ENCODE measurements around the gene ARHGEF4. TPM values are rescaled to one million over a fixed set of nuclear protein-coding genes. Genes with fewer than 3 reads are reported as not detected.

Gene ARHGEF4
- total RNA-seq, 1 experiment from 2014 or later = 20.0 TPM

DNA sequence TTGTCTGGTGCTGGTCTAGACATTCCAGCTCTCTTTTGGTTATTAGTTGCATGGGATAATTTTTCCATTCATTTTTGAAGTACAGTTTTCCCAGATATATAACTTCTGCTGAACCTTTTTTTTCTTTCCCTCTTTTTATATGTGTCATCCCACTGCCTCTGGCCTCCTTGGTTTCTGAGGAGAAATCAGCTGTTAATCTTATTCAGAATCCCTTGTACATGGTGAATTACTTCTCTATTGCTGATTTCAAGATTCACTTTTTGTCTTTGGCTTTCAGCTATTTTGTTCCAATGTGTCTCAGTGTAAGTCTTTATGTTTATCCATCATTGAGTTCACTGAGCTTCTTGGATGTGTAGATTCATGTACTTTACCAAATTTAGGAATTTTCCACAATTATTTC is 99.7 kb downstream of the ARHGEF4 start:
- no peaks in the 10 kb centered on the region for H3F3A ChIP-seq (ENCODE audit: insufficient read depth, low read depth)
- no peak overlapping the region for H3K4me3 ChIP-seq
- H2AFZ ChIP-seq = no peak overlapping the region
- H3K4me2 ChIP-seq = no peak overlapping the region
- H4K20me1 ChIP-seq (ENCODE audit: insufficient read depth) = no peaks in the 10 kb centered on the region
- TF ChIP-seq EZH2 (IDR thresholded peaks at IDR 0.05; ENCODE audit: low read depth) = no peak
- TF ChIP-seq, protein P1, sequence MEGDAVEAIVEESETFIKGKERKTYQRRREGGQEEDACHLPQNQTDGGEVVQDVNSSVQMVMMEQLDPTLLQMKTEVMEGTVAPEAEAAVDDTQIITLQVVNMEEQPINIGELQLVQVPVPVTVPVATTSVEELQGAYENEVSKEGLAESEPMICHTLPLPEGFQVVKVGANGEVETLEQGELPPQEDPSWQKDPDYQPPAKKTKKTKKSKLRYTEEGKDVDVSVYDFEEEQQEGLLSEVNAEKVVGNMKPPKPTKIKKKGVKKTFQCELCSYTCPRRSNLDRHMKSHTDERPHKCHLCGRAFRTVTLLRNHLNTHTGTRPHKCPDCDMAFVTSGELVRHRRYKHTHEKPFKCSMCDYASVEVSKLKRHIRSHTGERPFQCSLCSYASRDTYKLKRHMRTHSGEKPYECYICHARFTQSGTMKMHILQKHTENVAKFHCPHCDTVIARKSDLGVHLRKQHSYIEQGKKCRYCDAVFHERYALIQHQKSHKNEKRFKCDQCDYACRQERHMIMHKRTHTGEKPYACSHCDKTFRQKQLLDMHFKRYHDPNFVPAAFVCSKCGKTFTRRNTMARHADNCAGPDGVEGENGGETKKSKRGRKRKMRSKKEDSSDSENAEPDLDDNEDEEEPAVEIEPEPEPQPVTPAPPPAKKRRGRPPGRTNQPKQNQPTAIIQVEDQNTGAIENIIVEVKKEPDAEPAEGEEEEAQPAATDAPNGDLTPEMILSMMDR (conservative IDR thresholded peaks at IDR 0.05) = no peak
- no peaks in the 10 kb centered on the region for H3K36me3 ChIP-seq (ENCODE audit: low read depth)
- ChIA-PET CTCF (no interaction called here), POLR2A (ENCODE audit: unreplicated experiment) (no interaction called here)
- H3K9me2 ChIP-seq (ENCODE audit: insufficient read depth) = no peaks in the 10 kb centered on the region
- H3K79me2 ChIP-seq (ENCODE audit: low read depth) = no peaks in the 10 kb centered on the region
- DNase-seq = no peak
- no peaks in the 10 kb centered on the region for H3K27me3 ChIP-seq (ENCODE audit: insufficient read depth, low read depth)
- no peaks in the 10 kb centered on the region for H3K4me1 ChIP-seq (replicated peaks; ENCODE audit: insufficient read depth)
- intact Hi-C loops (cut with micrococcal nuclease; ENCODE audit: unreplicated experiment) = no loop called here
- no TSS peak for BruUV-seq (replicated peaks)
- H3K9me3 ChIP-seq (ENCODE audit: insufficient read depth, low read depth) = no peaks in the 10 kb centered on the region; the same call in 1 of the 2 replicates
- no peak overlapping the region for H3K27ac ChIP-seq

DNA sequence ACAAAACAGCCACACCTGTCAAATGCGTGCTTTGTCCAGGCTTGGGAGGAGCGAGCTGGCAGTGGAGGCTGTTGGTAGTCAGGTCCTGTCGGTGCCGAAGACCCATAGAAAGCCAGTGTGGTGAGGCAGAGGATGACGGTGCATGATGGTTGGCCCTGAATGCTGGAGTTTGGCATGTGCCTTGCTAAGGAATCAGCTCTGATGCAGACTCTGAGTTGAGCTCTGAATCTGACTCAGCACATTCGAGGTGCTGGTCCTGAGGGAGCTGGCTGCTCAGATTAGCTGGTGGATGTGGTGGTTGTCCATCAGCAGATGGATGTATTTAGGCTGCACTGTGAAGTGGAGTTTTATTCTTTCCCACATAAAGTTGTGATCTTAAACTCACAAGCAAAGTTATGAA is 111.3 kb downstream of the ARHGEF4 start:
- CTCF ChIA-PET = no interaction called here
- no peaks in the 10 kb centered on the region for H3K79me2 ChIP-seq (ENCODE audit: low read depth)
- H3K36me3 ChIP-seq (ENCODE audit: low read depth) = no peaks in the 10 kb centered on the region

DNA sequence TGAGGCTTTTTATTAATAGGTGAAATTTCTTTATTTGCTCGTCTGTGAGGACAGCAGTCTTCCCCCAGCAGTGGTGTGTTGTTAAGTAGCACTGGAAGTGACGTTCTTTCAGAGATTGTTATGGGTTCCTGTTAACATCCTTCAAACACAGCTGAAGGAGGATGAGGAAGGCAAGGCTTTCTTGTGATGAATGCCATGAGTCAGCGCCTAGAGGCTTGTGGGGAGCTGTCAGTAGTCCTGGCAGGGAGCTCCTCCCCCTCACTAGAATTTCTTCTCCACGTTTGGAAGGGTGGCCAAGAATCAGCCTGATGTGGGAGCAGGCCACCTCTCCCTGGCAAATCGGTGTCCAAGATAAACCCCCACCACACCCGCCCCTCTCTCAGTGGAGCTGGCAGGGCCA is 113.2 kb downstream of the ARHGEF4 start:
- Histone ChIP-seq H3K79me2 (ENCODE audit: low read depth) (no peaks in the 10 kb centered on the region), H3K36me3 (ENCODE audit: low read depth) (no peaks in the 10 kb centered on the region), H3K4me2 (no peak overlapping the region), H2AFZ (no peak overlapping the region), H3K9me2 (ENCODE audit: insufficient read depth) (no peaks in the 10 kb centered on the region), H3K27ac (no peak overlapping the region), H3K4me3 (no peak overlapping the region), H3K27me3 (ENCODE audit: insufficient read depth, low read depth) (no peaks in the 10 kb centered on the region), H3K4me1 (replicated peaks; ENCODE audit: insufficient read depth) (no peaks in the 10 kb centered on the region), H4K20me1 (ENCODE audit: insufficient read depth) (no peaks in the 10 kb centered on the region), H3F3A (ENCODE audit: insufficient read depth, low read depth) (no peaks in the 10 kb centered on the region), H3K9me3 (ENCODE audit: insufficient read depth, low read depth) (0 out of 2 replicates have a peak, but pooled peaks cover 3% of the 10 kb centered on the region)
- no TSS peak for BruUV-seq (replicated peaks)
- intact Hi-C loops (cut with micrococcal nuclease; ENCODE audit: unreplicated experiment) = no loop called here
- no peak for DNase-seq
- TF ChIP-seq EZH2 (IDR thresholded peaks at IDR 0.05; ENCODE audit: low read depth) = no peak
- TF ChIP-seq, protein P1 (conservative IDR thresholded peaks at IDR 0.05) = no peak
- CTCF ChIA-PET = no interaction called here
- POLR2A ChIA-PET (ENCODE audit: unreplicated experiment) = no interaction called here

More for the DNA sequence above, 111.3 kb downstream of the ARHGEF4 start:
- Histone ChIP-seq H3K27me3 (ENCODE audit: insufficient read depth, low read depth) (no peaks in the 10 kb centered on the region), H3K9me2 (ENCODE audit: insufficient read depth) (no peaks in the 10 kb centered on the region), H3K4me3 (no peak overlapping the region), H2AFZ (no peak overlapping the region), H3K4me2 (no peak overlapping the region), H4K20me1 (ENCODE audit: insufficient read depth) (no peaks in the 10 kb centered on the region), H3K27ac (no peak overlapping the region), H3K4me1 (replicated peaks; ENCODE audit: insufficient read depth) (no peaks in the 10 kb centered on the region), H3F3A (ENCODE audit: insufficient read depth, low read depth) (no peaks in the 10 kb centered on the region), H3K9me3 (ENCODE audit: insufficient read depth, low read depth) (0 out of 2 replicates have a peak, but pooled peaks cover 3% of the 10 kb centered on the region)
- TF ChIP-seq, protein P1 (conservative IDR thresholded peaks at IDR 0.05) = no peak
- TF ChIP-seq EZH2 (IDR thresholded peaks at IDR 0.05; ENCODE audit: low read depth) = no peak
- POLR2A ChIA-PET (ENCODE audit: unreplicated experiment) = no interaction called here
- intact Hi-C loops (cut with micrococcal nuclease; ENCODE audit: unreplicated experiment) = no loop called here
- BruUV-seq (replicated peaks) = no TSS peak
- no peak for DNase-seq
